SK-N-SH (cell line): ENCODE results near the gene TTC7B. TPM values are rescaled to one million over a fixed set of nuclear protein-coding genes. Genes with fewer than 3 reads are reported as not detected.

ENCODE experiments used
- CTCF ChIA-PET: fragments of 300-600, 350-600 bp; formaldehyde crosslinking; extraction: SDS; loops from one replicate; lab custom pipeline; 2021; lab: Yijun Ruan, JAX
- POLR2A ChIA-PET: fragments of 350-600 bp; sonication (Branson Sonifier 250); formaldehyde crosslinking; extraction: SDS; loops from one replicate; lab custom pipeline; 2020; ENCODE audit warnings: antibody characterized with exemption, inconsistent platforms; lab: Yijun Ruan, JAX
- DNase-seq: peaks from one replicate; pipeline ENCODE4 v3.0.0; 2012
- H2AFZ ChIP-seq: fragments of 200-600 bp; sonication (generic); 2 replicates; pipeline ENCODE4 v1.8.1; 2016; ENCODE audit warnings: antibody characterized with exemption, mild to moderate bottlenecking, low read depth
- H3F3A ChIP-seq: fragments of 200-600 bp; sonication (generic); replicated peaks from 2 replicates; pipeline ENCODE3; 2016; ENCODE audit warnings: antibody characterized with exemption, mild to moderate bottlenecking; ENCODE audit not compliant: insufficient read depth
- H3K27ac ChIP-seq, 2 experiments: fragments of 200-500 bp in 1 of 2; fragments of 200-600 bp in 1 of 2; sonication (Bioruptor generic) in 1 of 2; sonication (generic), shearing (Covaris generic) in 1 of 2; 2 replicates each; pipeline versions ENCODE4 v1.5.1 to v1.6.1; 2014 to 2016; ENCODE audit warnings: low read depth in 2 of 2, inconsistent platforms in 1 of 2, low read length in 1 of 2, mild to moderate bottlenecking in 1 of 2, mixed read lengths in 1 of 2
- H3K27me3 ChIP-seq: fragments of 200-600 bp; sonication (generic), shearing (Covaris generic); 2 replicates; pipeline ENCODE4 v1.6.1; 2016; ENCODE audit warnings: mixed run types; ENCODE audit not compliant: insufficient read depth
- H3K36me3 ChIP-seq, 2 experiments: fragments of 200-500 bp in 1 of 2; fragments of 200-600 bp in 1 of 2; sonication (Bioruptor generic) in 1 of 2; sonication (generic) in 1 of 2; replicated peaks in 1 of 2; 2 replicates each; pipeline versions ENCODE3 to v1.5.1; 2014 to 2016; ENCODE audit warnings: low read length in 1 of 2, mild to moderate bottlenecking in 1 of 2; ENCODE audit not compliant: insufficient read depth in 2 of 2, control insufficient read depth in 1 of 2
- H3K4me1 ChIP-seq, 2 experiments: fragments of 200-500 bp in 1 of 2; fragments of 200-600 bp in 1 of 2; sonication (Bioruptor generic) in 1 of 2; sonication (generic), shearing (Covaris generic) in 1 of 2; 2 replicates each; pipeline versions ENCODE4 v1.5.1 to v1.6.1; 2014 to 2016; ENCODE audit warnings: low read depth in 1 of 2, low read length in 1 of 2, mixed run types in 1 of 2; ENCODE audit not compliant: insufficient read depth in 2 of 2, control insufficient read depth in 1 of 2
- H3K4me2 ChIP-seq: fragments of 200-600 bp; sonication (generic), shearing (Covaris generic); 2 replicates; pipeline ENCODE4 v1.6.1; 2017; ENCODE audit warnings: mixed run types
- H3K4me3 ChIP-seq, 2 experiments: fragments of 200-500 bp in 1 of 2; fragments of 200-600 bp in 1 of 2; sonication (Bioruptor generic) in 1 of 2; sonication (generic), shearing (Covaris generic) in 1 of 2; 2 replicates each; pipeline versions ENCODE4 v1.5.1 to v1.8.1; 2014 to 2016; ENCODE audit warnings: low read depth in 2 of 2, inconsistent platforms in 1 of 2, low read length in 1 of 2, mild to moderate bottlenecking in 1 of 2, mixed read lengths in 1 of 2, moderate library complexity in 1 of 2
- H3K79me2 ChIP-seq: fragments of 200-600 bp; sonication (generic); 2 replicates; pipeline ENCODE4 v1.8.1; 2017; ENCODE audit warnings: mild to moderate bottlenecking; ENCODE audit not compliant: insufficient read depth
- H3K9ac ChIP-seq: fragments of 200-600 bp; sonication (generic); 2 replicates; pipeline ENCODE4 v1.6.1; 2017; ENCODE audit warnings: mixed run types
- H3K9me2 ChIP-seq: fragments of 200-600 bp; sonication (generic); 2 replicates; pipeline ENCODE4 v1.6.1; 2017; ENCODE audit warnings: mixed run types
- H3K9me3 ChIP-seq: fragments of 200-600 bp; sonication (generic); 2 replicates; pipeline ENCODE4 v1.6.1; 2017; ENCODE audit warnings: mixed run types, mild to moderate bottlenecking, moderate library complexity
- H4K20me1 ChIP-seq: fragments of 200-600 bp; sonication (generic); 2 replicates; pipeline ENCODE4 v1.6.1; 2017; ENCODE audit warnings: mild to moderate bottlenecking, mixed run types; ENCODE audit not compliant: insufficient read depth
- ELF1 ChIP-seq: IDR thresholded peaks from 2 replicates; pipeline ENCODE4 v1.4.0; 2012
- EZH2phosphoT487 ChIP-seq: fragments of 200-600 bp; sonication (generic); IDR thresholded peaks from 2 replicates; pipeline ENCODE4 v1.6.1; 2017; ENCODE audit warnings: low read depth, mixed run types, mild to moderate bottlenecking, antibody characterized with exemption, moderate library complexity, borderline replicate concordance
- FOXJ3 ChIP-seq: sonication (generic); formaldehyde crosslinking; IDR thresholded peaks from 2 replicates; pipeline ENCODE4 v1.5.1; 2020; ENCODE audit warnings: mild to moderate bottlenecking, missing genetic modification reagents
- FOXM1 ChIP-seq: IDR thresholded peaks from 2 replicates; pipeline ENCODE4 v1.4.0; 2012; ENCODE audit warnings: low read depth, mild to moderate bottlenecking
- GABPA ChIP-seq: IDR thresholded peaks from 2 replicates; pipeline ENCODE4 v1.4.0; 2012; ENCODE audit warnings: low read depth, mild to moderate bottlenecking
- GATA2 ChIP-seq: sonication (generic); formaldehyde crosslinking; IDR thresholded peaks from 2 replicates; pipeline ENCODE4 v1.5.0; 2020; ENCODE audit warnings: mild to moderate bottlenecking, missing genetic modification reagents
- JUND ChIP-seq: IDR thresholded peaks from 2 replicates; pipeline ENCODE4 v1.4.0; 2012
- MEF2A ChIP-seq: IDR thresholded peaks from 2 replicates; pipeline ENCODE4 v1.4.0; 2012; ENCODE audit warnings: low read depth, borderline replicate concordance
- MXI1 ChIP-seq: IDR thresholded peaks from 2 replicates; pipeline ENCODE4 v1.6.1; 2012; ENCODE audit warnings: mild to moderate bottlenecking, low read depth, low read length, improper control_type of control experiment
- NFIC ChIP-seq: IDR thresholded peaks from 2 replicates; pipeline ENCODE4 v1.4.0; 2012; ENCODE audit warnings: borderline replicate concordance
- NRF1 ChIP-seq: IDR thresholded peaks from 2 replicates; pipeline ENCODE4 v1.6.1; 2012; ENCODE audit warnings: low read depth, mild to moderate bottlenecking, low read length
- PBX3 ChIP-seq: IDR thresholded peaks from 2 replicates; pipeline ENCODE4; 2012
- POLR2AphosphoS5 ChIP-seq: IDR thresholded peaks from 2 replicates; pipeline ENCODE4 v1.6.1; 2012; ENCODE audit warnings: low read depth, low read length
- RCOR1 ChIP-seq: fragments of 150-350 bp; IDR thresholded peaks from 2 replicates; pipeline ENCODE4 v1.6.1; 2017; ENCODE audit warnings: antibody characterized with exemption, low read length
- RFX5 ChIP-seq: IDR thresholded peaks from 2 replicates; pipeline ENCODE4 v1.6.1; 2012; ENCODE audit warnings: mild to moderate bottlenecking, improper control_type of control experiment, low read length
- SIN3A ChIP-seq: IDR thresholded peaks from 2 replicates; pipeline ENCODE4 v1.6.1; 2012; ENCODE audit warnings: low read depth, mild to moderate bottlenecking, low read length, moderate library complexity, borderline replicate concordance
- SMC3 ChIP-seq: IDR thresholded peaks from 2 replicates; pipeline ENCODE4 v1.6.1; 2012; ENCODE audit warnings: low read depth, low read length, improper control_type of control experiment
- USF2 ChIP-seq: fragments of 150-350 bp; IDR thresholded peaks from 2 replicates; pipeline ENCODE4 v1.6.1; 2017; ENCODE audit warnings: antibody characterized with exemption, low read length, low read depth, borderline replicate concordance
- WGBS: methylation state at CpG from one replicate; pipeline ENCODE4 v1.1.6; 2017; ENCODE audit warnings: low lambda C conversion rate; 5-methylcytosine and 5-hydroxymethylcytosine counted together
- polyA plus RNA-seq, 3 experiments: library from polyadenylated mRNA; depleted of rRNA; stranded (reverse); fragments of >200 nt; gene quantifications; 2 replicates each; pipeline ENCODE4 v1.2.3, GENCODE V29; 2012
- TF ChIP-seq, protein P1 (sequence below): fragments of 150-350 bp; IDR thresholded peaks from 2 replicates; pipeline ENCODE4 v1.6.1; 2016; ENCODE audit warnings: mild to moderate bottlenecking, low read depth, low read length

The TTC7B gene
- polyA plus RNA-seq, 1 of the 3 experiments (the other 2 are of a cell fraction) = 43.1 TPM

DNA sequence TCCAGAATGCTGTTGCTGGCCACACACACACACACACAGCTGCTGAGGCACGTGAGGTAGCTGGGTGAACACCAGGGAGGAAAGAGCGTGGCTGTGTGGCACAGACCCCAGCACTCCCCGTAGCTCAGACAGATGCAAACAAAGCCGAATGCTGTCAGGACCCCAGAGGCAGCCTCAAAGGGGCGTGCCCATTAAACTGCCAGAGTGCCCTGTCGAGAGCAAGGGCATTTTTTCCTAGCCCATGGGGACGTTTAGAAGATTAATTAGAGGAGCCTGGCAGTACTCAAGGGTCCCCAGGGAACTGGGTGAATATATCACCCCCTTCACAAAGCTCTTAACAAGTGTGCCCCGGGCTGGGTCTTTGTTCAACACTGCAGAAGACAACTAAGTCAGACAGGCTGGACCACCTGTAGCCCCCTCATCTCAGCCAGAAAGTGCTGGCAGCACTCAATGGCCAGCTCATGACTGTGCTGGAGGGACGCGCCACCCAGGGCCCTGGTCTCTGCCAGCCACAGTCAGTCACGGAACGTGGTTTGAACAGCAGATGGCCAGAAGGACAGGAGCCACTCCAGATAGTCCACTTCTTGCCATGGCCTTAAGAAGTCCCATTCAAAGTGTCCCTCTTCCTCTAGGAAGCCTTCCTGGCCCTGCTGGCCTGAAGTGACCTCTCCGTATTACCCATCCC is 37.5 kb downstream of the TTC7B start (continued):
- TF ChIP-seq USF2 = no peak

DNA sequence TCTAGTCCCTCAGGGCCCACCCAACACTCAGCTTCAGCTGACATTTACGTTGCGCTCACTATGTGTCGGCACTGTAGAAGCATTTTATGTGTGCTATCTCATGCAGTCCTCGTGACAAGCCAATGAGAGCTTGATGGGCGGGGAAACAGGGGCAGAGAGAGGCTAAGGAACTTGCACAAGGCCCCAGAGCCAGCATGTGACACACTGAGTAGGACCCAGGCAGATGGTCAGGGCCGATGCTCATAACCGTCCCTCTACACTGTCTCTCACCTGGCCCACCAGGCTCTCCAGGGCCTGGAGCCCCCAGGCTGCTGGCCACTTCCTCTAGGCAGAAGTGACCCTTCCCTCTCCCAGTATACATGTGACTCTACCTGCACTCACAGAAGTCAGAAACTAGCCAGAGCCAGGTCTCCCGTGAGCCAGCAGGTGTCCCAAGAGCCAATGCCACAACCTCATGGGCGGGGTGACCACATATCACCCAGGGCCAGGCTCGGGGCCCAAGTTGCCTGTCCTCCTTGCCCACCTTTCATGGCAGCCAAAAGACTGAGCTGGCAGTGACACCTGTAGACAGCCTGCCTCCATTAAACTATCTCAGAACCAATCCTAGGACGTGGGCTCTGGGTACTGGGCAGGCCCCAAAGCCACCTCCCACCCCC is 38.3 kb downstream of the TTC7B start:
- Histone ChIP-seq H3F3A (no peaks in the 10 kb centered on the region), H3K36me3 (no peaks in the 10 kb centered on the region), H3K9ac (no peak overlapping the region), H3K27ac (no peak overlapping the region; a peak in 1 of 4 replicates), H3K27me3 (no peaks in the 10 kb centered on the region), H4K20me1 (no peaks in the 10 kb centered on the region), H3K9me2 (no peaks in the 10 kb centered on the region), H3K4me2 (no peak overlapping the region), H3K9me3 (no peaks in the 10 kb centered on the region), H3K4me1 (peaks cover 0 to 16% of the 10 kb centered on the region in 2 experiments; a peak in 1 of 4 replicates), H3K79me2 (no peaks in the 10 kb centered on the region), H3K4me3 (no peak overlapping the region), H2AFZ (no peak overlapping the region)
- ChIA-PET CTCF (interaction anchor here (1.1 to 1.3 kb wide), 2 partner anchors 9 to 19 kb away, joined by 5 to 9 read pairs; no protein-coding TSS in a partner anchor), POLR2A (interaction anchor here (1.1 kb wide), 1 partner anchor 10 kb away, joined by 3 read pairs; no protein-coding TSS in a partner anchor)
- no peak for DNase-seq
- no peak for TF ChIP-seq FOXJ3
- no peak for TF ChIP-seq MEF2A
- TF ChIP-seq SMC3 = no peak
- no peak for TF ChIP-seq RFX5
- TF ChIP-seq, protein P1, sequence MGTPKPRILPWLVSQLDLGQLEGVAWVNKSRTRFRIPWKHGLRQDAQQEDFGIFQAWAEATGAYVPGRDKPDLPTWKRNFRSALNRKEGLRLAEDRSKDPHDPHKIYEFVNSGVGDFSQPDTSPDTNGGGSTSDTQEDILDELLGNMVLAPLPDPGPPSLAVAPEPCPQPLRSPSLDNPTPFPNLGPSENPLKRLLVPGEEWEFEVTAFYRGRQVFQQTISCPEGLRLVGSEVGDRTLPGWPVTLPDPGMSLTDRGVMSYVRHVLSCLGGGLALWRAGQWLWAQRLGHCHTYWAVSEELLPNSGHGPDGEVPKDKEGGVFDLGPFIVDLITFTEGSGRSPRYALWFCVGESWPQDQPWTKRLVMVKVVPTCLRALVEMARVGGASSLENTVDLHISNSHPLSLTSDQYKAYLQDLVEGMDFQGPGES = no peak
- no peak for TF ChIP-seq ELF1
- 95% methylated on average over 8 of the region's 11 CpGs for WGBS

DNA sequence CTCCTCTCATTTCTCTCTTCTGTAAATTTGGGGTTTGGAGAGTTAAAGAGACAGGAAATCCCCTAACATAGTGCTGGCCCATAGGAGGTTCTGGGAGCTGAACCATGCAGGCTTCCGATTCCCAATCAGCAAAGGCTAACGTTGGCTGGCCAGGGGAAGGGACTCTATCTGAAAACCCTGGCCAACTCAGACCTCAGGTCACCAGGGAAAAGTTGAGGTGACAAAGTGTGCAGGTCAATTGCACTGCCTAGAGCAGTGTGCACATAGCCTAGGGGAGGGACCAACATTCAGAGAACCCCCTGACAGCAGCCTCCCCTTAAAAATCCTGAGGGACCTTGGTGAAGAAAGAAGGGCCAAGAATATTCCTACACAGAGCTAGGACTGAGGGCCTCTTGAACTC is 38.9 kb downstream of the TTC7B start:
- H3K27me3 ChIP-seq = no peaks in the 10 kb centered on the region
- H3K4me3 ChIP-seq = no peak overlapping the region
- no peaks in the 10 kb centered on the region for H4K20me1 ChIP-seq
- H3F3A ChIP-seq = no peaks in the 10 kb centered on the region
- no peak overlapping the region for H3K9ac ChIP-seq
- H3K9me3 ChIP-seq = no peaks in the 10 kb centered on the region
- POLR2A ChIA-PET = no interaction called here
- 94% methylated on average over 2 of the region's 2 CpGs for WGBS
- no peak overlapping the region for H3K27ac ChIP-seq
- peaks cover 0 to 19% of the 10 kb centered on the region in 2 experiments; a peak in 1 of 4 replicates for H3K4me1 ChIP-seq
- CTCF ChIA-PET = interaction anchor here (1.1 to 1.3 kb wide), 2 partner anchors 17 to 18 kb away, joined by 4 to 5 read pairs; no protein-coding TSS in a partner anchor
- H3K36me3 ChIP-seq = no peaks in the 10 kb centered on the region
- H3K4me2 ChIP-seq = no peak overlapping the region
- H3K9me2 ChIP-seq = no peaks in the 10 kb centered on the region
- no peak for DNase-seq
- TF ChIP-seq GABPA (no peak), NFIC (no peak), ELF1 (no peak), SIN3A (no peak), POLR2AphosphoS5 (no peak), FOXM1 (no peak), PBX3 (no peak), JUND (no peak), RFX5 (no peak), USF2 (no peak), RCOR1 (no peak), GATA2 (CRISPR knock-in tag) (no peak), NRF1 (no peak), EZH2phosphoT487 (no peak), MXI1 (no peak)
- no peak overlapping the region for H2AFZ ChIP-seq
- H3K79me2 ChIP-seq = no peaks in the 10 kb centered on the region
